ENCODE results near the gene SCN10A.

Gene SCN10A

GRCh38 chr3:38792983-38793382 is 23.0 kb downstream of the SCN10A start:
- intact Hi-C loops (cut with DNase I): no loop called here
- no peak for DNase-seq

GRCh38 chr3:38782148-38782547 is 33.9 kb downstream of the SCN10A start:
- intact Hi-C loops (cut with DNase I): no loop called here
- no peak for DNase-seq

- DNase-seq: no peak
- intact Hi-C loops (cut with DNase I): no loop called here
These were observed 42.5 kb downstream of the SCN10A start for GRCh38 chr3:38773528-38773927.

GRCh38 chr3:38763569-38763968 is 52.4 kb downstream of the SCN10A start:
- DNase-seq: no peak
- intact Hi-C loops (cut with DNase I): no loop called here

GRCh38 chr3:38758557-38758956 is 57.5 kb downstream of the SCN10A start:
- intact Hi-C loops (cut with DNase I): no loop called here
- DNase-seq: no peak

GRCh38 chr3:38757721-38758120 is 58.3 kb downstream of the SCN10A start:
- DNase-seq: no peak
- intact Hi-C loops (cut with DNase I): no loop called here

GRCh38 chr3:38756892-38757291 is 59.1 kb downstream of the SCN10A start:
- intact Hi-C loops (cut with DNase I): no loop called here
- no peak for DNase-seq

GRCh38 chr3:38755130-38755529 is 60.9 kb downstream of the SCN10A start:
- intact Hi-C loops (cut with DNase I): no loop called here
- no peak for DNase-seq

GRCh38 chr3:38746641-38747040 is 69.4 kb downstream of the SCN10A start:
- intact Hi-C loops (cut with DNase I): no loop called here
- DNase-seq: no peak

- DNase-seq: no peak
- intact Hi-C loops (cut with DNase I): no loop called here
These were observed 73.0 kb downstream of the SCN10A start for GRCh38 chr3:38743043-38743442.

- intact Hi-C loops (cut with DNase I): no loop called here
These were observed 73.5 kb downstream of the SCN10A start for GRCh38 chr3:38742550-38742949.

GRCh38 chr3:38740537-38740936 is 75.5 kb downstream of the SCN10A start:
- DNase-seq: no peak
- intact Hi-C loops (cut with DNase I): no loop called here

More at GRCh38 chr3:38742550-38742949, 73.5 kb downstream of the SCN10A start:
- no peak for DNase-seq

- DNase-seq: no peak
- intact Hi-C loops (cut with DNase I): no loop called here
These were observed 76.1 kb downstream of the SCN10A start for GRCh38 chr3:38739931-38740330.

- no peak for DNase-seq
- intact Hi-C loops (cut with DNase I): no loop called here
These were observed 76.7 kb downstream of the SCN10A start for GRCh38 chr3:38739396-38739689.

GRCh38 chr3:38738630-38739395 is 77.2 kb downstream of the SCN10A start:
- intact Hi-C loops (cut with DNase I): no loop called here
- DNase-seq: no peak

- DNase-seq: no peak
- intact Hi-C loops (cut with DNase I): no loop called here
These were observed 84.5 kb downstream of the SCN10A start for GRCh38 chr3:38731522-38731921.

- intact Hi-C loops (cut with DNase I): no loop called here
- DNase-seq: no peak
These were observed 85.7 kb downstream of the SCN10A start for GRCh38 chr3:38730281-38730680.

- DNase-seq: no peak
- intact Hi-C loops (cut with DNase I): no loop called here
These were observed 88.0 kb downstream of the SCN10A start for GRCh38 chr3:38728008-38728407.

- intact Hi-C loops (cut with DNase I): no loop called here
- no peak for DNase-seq
These were observed 89.3 kb downstream of the SCN10A start for GRCh38 chr3:38726751-38727150.

GRCh38 chr3:38725726-38726419 is 90.1 kb downstream of the SCN10A start:
- intact Hi-C loops (cut with DNase I): no loop called here
- no peak for DNase-seq

GRCh38 chr3:38724392-38724736 is 91.7 kb downstream of the SCN10A start:
- intact Hi-C loops (cut with DNase I): no loop called here
- DNase-seq: no peak

GRCh38 chr3:38723569-38724391 is 92.2 kb downstream of the SCN10A start:
- intact Hi-C loops (cut with DNase I): no loop called here
- DNase-seq: no peak

All from posterior cingulate gyrus (tissue), 11 donors.